Breast epithelium (tissue), 3 donors: ENCODE data around the gene ZNF488.

Source experiments
- CTCF ChIP-seq, 3 donors: fragments of 450-650 bp; IDR thresholded peaks; one replicate each; pipeline ENCODE4 v1.5.1; 2016 to 2017; ENCODE audit warnings: antibody characterized with exemption in 3 of 3, mild to moderate bottlenecking in 3 of 3, moderate library complexity in 3 of 3
- POLR2A ChIP-seq: fragments of 450-650 bp; IDR thresholded peaks from one replicate; pipeline ENCODE4 v1.6.1; 2016; ENCODE audit warnings: antibody characterized with exemption, mild to moderate bottlenecking, moderate library complexity

- TF ChIP-seq POLR2A, result no peak
- TF ChIP-seq CTCF (IDR thresholded peaks at IDR 0.05), result no peak
These were observed 20.8 kb upstream of the ZNF488 start for GRCh38 chr10:47404937-47405336.
